Cerebellar nuclear complex (tissue), 1 donor: Measurements from ENCODE around the gene TNFSF18.
"Not testable (repeated sequence)": the region's sequence is repeated elsewhere in the genome, so short reads cannot be mapped to it uniquely, and the experiment has no call there.

ENCODE experiments used
- DNase-seq, 2 experiments: peaks; one replicate each; lab custom pipeline; 2025; lab: John Stamatoyannopoulos, UW

The TNFSF18 gene

GRCh38 chr1:173050865-173051264 is at the start of gene TNFSF18:
TNFSF18 (minus strand) TSS chr1:173050941; CDS start chr1:173050896, 45 bp downstream.
- no peak for DNase-seq

DNA sequence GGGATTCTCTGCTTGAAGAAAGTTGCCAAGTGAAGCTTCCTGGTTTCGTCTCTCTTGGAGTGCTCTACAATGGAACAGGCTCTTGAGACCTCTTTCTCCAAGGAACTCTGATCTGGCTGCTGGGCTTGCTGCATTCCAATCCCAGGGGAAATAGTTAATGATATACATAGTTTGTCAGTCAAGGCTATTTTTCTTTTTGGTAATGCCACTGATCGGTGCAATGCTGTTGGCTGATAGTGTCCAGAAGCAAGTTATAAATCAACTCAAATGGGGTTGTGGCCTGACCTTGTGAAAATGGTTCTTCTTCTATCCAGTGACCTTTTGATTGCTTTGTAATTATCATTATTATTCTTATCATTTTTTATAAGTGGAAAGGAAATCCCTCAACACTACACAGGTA is 48.4 kb upstream of the TNFSF18 start:
- DNase-seq: no peak

DNA sequence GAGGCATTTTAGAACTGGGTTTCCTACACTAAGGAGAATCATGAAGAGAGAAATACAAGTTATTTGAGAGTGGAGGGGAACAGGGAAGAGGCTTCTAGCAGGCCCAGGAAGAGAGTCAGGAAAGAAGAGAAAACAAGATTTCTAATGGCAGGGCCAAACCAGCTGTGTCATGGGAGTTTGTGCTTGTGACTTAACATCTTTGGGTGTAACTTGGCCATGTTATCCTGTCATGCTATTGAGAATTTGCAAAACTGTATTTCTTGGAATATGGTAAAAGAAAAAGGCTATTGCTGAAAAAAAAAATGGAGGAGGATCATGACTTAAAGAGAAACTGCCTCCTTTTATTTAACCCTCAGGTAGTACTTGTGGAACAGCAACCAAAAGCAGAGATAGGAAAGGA is 47.4 kb upstream of the TNFSF18 start:
- DNase-seq: no peak

DNA sequence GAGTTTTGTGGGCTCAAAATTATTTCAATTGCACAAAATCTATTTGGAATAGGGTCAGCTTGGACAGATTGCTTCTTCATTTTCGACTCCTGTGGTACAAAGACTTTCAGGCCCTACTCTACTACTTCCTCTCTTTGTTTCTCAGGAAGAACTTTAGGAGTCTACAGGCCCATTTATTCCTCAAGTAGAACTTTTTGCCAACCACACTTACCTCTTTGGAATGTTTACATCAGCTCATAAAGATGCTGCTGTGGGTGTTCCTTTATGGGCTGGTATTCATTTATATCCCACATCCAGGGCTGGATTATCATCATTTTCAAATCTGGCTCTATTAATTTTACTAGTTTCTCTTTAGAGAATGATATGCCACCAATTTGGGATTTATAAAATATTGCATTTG is 46.3 kb upstream of the TNFSF18 start:
- no peak for DNase-seq

DNA sequence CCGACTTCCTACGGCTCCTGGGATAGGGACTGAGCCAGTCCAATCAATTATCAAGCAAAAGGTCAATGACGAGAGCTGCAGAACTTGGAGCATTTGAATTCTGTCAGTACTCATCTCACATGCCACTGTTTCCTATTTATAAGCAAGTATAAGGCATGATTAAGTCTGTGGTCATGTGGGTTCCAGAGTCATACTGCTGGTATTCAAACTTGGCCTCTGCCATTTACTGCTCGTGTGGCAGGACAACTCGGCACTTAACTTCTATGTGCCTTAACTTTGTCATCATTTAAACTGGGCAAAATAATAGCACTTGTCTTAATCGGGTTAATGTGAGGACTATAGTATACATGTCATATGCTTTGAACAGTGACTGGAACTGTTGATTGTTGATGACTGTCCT is 44.9 kb upstream of the TNFSF18 start:
- DNase-seq: no peak

- no peak for DNase-seq
Measured at GRCh38 chr1:173094541-173094940, 43.8 kb upstream of the TNFSF18 start.

DNA sequence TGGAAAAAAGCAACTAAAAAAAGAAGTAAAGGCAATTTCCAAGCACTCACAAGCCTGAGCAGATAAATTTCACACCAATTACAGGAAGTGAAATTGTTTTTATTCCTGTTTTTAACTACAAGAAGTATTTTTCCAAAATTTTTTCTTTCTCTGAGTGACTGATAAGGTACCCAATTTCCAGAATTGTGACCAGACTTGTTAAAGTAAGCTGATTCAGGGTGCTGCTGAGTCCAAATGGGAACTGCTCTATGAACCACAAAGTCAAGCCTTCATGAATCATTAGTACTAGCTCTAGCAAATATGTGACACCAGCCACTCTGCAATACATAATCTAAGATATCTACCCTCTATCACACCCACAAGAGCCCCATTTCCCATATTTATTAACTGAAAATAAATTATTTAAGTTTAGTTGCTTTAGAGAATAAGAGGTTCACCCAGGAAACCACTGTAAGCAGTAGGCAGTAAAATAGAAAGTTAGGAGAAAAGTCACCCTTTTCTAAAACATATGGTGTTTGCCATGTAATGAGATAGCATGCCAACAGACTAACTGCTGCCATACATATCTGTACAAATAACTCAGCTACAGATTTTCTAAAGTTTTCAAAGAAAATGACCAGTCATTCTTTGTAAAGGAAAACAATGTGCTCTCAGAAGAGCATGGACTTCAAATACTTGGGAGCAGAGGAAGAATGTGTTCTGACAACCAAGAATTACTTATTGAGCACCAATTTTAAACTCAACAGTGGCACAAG is 43.1 kb upstream of the TNFSF18 start:
- no peak for DNase-seq

DNA sequence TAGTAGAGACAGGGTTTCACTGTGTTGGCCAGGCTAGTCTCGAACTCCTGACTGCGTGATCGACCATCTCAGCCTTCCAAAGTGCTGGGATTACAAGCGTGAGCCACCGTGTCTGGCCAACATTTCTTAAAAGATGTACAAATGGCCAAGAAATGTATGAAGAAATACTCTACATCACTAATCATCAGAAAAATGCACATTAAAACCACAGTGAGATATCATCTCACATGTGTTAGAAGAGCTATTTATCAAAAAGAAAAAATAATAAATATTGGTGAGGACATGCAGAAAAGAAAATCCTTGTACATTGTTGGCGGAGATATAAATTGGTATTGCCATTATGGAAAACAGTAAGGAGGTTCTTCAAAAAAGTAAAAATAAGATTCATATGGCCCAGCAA is 33.6 kb upstream of the TNFSF18 start:
- DNase-seq: no peak

- no peak for DNase-seq
Measured at GRCh38 chr1:173082913-173083312, 32.2 kb upstream of the TNFSF18 start.

DNA sequence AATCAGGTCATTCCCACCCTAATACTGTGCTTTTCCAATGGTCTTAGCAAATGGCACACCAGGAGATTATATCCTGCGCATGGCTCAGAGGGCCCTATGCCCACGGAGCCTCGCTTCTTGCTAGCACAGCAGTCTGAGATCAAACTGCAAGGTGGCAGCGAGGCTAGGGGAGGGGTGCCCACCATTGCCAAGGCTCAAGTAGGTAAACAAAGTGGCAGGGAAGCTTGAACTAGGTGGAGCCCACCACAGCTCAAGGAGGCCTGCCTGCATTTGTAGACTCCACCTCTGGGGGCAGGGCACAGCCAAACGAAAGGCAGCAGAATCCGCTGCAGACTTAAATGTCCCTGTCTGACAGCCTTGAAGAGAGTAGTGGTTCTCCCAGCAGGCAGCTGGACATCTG is 23.5 kb upstream of the TNFSF18 start:
- not testable (repeated sequence) for DNase-seq

- DNase-seq: no peak
Measured at GRCh38 chr1:173064011-173064410, 13.3 kb upstream of the TNFSF18 start.

DNA sequence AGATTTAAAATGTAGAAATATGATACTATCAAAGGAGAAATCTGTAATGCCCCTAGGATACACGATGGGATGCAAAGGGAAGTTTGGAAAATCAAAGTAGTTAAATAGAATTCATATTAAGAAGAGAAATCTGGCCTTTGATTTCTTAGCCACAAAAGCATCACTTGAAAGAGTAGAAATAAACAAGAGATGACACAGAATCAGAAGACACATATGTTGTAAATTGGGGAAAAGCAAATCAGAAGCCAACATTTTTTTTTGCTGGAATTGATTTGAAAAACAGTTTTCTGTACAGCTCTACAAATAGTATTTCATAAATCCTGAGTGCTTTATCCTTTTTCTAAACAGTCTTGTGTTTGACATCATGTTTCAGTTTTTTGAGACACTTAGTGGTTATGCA is 12.4 kb upstream of the TNFSF18 start:
- DNase-seq: no peak

DNA sequence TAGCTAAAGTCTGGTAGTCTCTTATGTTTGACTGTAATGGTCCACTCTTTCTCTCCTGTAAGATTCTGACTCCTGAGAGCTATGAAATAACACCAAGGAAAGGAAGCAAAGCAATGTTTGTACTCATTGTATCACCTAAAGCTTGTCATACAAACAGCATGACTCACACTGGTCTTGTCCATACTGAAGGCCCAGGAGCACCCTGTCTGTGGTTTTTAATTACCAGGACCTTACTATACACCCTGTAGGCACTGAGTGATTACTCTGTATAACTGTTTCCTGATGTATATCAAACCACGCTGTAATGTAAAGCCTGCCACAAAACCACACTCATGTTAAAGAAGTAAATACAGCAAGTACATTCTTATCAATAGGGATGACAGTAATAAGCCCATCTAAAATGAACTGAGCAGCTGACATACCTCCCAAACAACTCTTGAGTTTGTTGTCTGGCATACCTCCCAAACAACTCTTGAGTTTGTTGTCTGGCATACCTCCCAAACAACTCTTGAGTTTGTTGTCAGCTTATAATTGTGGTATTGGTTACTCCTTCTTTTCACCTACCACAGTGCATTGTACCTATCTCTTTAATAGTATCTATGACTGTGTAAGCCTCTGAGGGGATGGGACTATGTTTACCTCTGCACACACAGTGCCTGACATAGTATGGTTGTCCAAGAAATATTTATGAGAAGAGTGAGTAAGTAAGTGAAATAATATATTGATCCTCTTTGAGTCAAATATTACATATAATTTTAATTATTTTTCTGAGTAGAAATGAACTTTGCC is 11.6 kb upstream of the TNFSF18 start:
- no peak for DNase-seq

DNA sequence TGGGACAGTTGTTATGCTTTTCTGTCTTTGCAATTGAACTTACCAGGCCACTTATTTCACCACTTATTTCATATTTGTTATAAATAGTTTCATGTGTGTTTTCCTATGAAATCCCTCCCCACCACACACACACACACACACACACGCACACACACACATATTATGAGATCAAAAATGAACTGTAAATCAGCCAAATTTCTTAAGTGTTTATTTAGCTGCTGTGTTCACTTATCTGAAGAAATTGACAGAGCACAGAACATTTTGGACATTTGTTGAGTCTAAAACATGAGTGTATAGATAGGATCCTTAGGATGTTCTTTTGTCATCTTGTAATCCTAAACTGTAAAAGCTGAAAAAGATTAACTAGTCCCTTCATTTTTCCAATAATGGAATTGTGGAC is 7.8 kb upstream of the TNFSF18 start:
- DNase-seq: no peak

- no peak for DNase-seq
Measured at GRCh38 chr1:173057984-173058383, 7.2 kb upstream of the TNFSF18 start.

DNA sequence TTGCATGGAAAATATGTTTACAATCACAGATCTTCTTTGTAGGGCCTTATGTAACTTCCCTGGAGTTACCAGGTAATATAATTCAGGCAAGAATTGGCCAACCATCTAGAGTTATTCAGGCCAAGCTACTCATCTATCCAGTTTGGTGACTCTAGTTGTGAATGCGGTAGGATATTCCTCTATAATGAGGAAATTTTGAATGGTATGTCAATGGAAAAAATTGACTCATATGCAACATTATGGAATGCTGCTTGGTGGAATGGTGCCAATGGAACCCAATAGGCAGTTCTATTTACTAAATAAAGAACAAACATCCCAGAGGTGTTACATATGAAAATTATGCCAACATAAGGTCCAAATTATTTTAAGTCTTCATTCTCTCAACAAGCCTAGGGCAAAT is 5.6 kb upstream of the TNFSF18 start:
- DNase-seq: no peak

GRCh38 chr1:173052681-173053196 is 2.0 kb upstream of the TNFSF18 start:
- DNase-seq: no peak

DNA sequence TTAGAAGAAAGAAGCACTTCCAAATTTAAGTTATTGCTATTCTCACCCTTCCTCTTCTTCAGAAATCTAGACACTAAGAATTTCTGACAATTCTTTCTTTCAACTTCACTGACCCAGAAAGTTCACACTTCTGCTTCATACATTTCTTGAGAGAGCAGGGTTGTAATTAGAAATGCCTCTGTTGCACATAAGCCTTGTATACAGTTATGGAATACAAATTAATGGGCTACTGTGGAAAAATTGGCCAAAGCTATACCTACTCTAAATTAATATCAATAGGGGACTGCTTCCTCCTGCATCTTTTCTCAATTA is 1.5 kb downstream of the TNFSF18 start:
- no peak for DNase-seq

DNA sequence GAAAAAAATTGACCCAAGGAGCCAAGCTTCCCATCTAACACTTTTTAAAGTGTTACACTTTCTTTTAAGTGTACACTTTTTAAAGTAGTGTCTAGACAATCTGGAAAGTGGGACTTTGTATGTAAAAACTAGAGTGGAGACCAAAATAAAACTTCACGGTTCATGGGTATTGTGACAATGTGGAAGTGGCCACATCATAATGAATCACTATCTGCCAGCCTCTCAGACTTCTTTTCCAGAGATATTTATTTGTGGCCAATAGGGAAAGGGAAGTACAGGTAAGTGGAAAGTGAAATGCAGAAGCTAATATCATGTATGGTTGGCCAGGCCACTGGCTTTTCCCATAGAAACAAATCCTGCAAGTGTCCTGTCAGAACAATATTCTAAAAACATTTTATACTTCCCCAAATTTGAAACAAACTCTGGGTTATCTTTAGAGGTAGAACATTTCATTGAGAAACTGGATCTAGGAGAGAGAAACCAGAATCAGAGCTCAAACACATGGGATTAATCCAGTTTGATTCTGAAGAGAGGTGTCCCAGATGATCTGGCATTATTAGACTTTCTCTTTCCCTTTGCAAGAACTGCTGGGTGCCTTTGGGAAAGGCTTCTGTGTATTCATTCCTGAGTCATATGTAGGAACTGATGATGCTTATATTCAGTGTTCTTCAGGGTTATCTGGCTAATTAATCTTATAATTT is 2.0 kb downstream of the TNFSF18 start:
- no peak for DNase-seq

DNA sequence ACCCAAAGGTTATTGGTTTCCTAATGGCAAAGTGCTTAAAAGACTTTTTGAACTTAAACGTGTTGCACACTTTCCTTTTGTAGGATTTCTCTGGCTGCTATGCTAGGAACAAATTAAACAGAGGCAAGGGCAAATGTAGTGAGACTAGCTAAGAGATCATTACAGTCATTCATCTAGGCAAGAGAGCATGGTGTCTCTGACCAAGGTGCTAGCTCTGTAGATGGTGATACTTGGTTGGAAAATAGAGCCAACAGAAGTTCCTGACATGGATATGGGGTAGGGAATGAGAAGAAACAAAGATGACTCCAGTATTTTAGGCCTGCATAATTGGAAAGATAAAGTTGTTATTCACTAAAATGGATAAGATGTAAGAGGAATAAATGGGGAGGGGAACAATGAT is 6.1 kb downstream of the TNFSF18 start:
- DNase-seq: no peak

- no peak for DNase-seq
Measured at GRCh38 chr1:173043253-173043652, 7.5 kb downstream of the TNFSF18 start.

GRCh38 chr1:173042806-173043205 is 7.9 kb downstream of the TNFSF18 start:
- no peak for DNase-seq

GRCh38 chr1:173039626-173040025 is 11.1 kb downstream of the TNFSF18 start:
- DNase-seq: no peak
